GM12874 (cell line): ENCODE data around the gene OR51L1.

Source experiments
- TF ChIP-seq, protein P1 (sequence below): IDR thresholded peaks from 2 replicates; pipeline ENCODE4 v1.5.1; 2011; ENCODE audit warnings: low read depth, mild to moderate bottlenecking, control low read depth, low read length, moderate library complexity; ENCODE audit not compliant: insufficient read depth

The OR51L1 gene

DNA sequence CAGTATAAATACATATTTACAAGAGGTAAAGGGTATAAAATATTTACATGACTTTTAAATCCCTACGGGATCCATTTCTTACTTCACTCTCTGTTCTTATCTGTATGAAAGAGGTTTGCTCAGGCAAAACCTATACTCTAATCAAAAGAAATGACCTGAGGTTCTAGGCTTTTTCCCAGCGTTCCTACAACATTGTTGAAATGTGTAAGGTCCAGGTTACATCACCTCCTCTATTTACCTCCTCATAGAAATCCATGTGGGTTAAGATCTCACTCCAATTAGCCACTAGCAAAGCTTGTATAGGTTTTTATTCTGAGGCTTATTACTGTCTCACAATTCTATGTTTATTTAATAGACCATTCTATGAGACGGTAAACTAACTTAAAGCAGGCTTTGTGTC lies 12.0 kb upstream of the OR51L1 start:
- TF ChIP-seq, protein P1, sequence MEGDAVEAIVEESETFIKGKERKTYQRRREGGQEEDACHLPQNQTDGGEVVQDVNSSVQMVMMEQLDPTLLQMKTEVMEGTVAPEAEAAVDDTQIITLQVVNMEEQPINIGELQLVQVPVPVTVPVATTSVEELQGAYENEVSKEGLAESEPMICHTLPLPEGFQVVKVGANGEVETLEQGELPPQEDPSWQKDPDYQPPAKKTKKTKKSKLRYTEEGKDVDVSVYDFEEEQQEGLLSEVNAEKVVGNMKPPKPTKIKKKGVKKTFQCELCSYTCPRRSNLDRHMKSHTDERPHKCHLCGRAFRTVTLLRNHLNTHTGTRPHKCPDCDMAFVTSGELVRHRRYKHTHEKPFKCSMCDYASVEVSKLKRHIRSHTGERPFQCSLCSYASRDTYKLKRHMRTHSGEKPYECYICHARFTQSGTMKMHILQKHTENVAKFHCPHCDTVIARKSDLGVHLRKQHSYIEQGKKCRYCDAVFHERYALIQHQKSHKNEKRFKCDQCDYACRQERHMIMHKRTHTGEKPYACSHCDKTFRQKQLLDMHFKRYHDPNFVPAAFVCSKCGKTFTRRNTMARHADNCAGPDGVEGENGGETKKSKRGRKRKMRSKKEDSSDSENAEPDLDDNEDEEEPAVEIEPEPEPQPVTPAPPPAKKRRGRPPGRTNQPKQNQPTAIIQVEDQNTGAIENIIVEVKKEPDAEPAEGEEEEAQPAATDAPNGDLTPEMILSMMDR: no peak

DNA sequence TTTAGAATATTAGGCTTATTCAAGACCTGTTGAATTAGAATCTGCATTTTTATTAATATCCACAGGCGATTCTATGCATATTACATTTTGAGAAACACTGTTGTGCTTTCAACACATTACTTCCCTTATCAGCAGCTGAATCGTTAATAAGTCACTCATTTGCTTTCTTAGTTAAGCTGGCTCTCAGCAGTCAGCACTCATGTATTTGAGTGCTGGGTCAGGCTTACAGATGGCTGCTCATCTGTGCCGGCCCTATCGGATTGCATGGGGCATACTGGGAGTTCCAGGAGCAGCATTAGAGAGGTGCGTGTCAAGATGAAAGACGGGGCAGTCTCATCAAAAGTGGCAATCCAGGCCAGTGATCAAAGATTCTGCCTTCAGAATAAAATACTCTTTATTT lies 10.8 kb upstream of the OR51L1 start:
- TF ChIP-seq, protein P1: no peak

DNA sequence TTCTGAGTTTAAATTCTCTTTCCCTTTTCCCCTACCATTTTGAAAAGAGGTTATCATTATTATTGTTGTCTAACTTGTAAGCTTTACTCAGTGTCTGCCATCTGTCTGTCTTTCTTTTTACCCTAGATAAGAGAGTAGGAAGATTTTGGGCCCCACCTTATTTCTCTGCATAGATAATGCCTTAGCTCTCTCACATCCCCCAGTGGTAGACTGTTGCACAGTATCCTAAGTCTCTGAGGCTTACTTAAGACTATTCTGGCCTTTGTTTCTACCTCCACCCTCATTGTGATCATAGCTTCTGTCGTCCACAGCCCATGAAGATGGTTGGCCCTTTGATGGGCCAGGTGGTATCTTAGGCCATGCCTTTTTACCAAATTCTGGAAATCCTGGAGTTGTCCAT lies 3.6 kb upstream of the OR51L1 start:
- TF ChIP-seq, protein P1: peak; percentile 39; the same call in 1 of the 2 replicates

DNA sequence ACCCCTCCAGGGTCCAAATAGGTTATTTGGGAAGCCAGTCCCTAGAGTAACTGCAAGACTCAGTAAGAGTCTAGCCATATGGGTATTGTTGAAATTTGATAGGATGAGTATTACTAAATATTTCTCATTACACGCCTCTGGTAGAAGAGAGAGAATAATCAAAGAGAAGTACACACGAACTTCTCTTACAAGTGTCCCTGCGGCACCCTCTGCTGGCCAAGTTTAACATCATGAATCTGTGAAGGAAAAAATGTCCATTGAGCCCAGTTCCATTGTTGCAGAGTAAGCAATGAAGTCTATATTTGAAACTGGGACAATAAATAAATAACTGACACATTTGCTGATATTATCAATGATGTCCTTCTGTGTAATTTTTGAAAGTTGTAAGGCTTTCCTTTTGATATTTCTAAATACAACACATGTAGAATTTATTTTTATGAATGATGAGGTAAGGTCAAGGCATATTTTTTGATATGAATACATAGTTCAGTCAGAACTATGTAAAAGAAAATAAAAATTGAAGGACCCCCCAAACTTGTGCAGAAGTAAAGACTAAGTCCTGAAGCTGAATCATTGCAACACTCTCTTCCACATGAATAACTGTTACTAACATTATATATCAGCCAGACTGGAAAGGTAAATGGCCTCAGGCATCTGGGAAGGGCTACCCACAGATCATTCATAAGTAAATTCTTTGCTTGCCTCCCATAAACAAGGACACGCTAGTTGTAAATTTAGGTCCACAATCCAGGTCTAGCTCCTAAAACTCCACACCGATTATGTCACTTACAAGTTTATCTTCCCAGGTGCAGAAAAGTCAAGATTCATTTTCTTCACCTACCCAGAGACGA lies 10.0 kb downstream of the OR51L1 start:
- TF ChIP-seq, protein P1: peak; percentile 35; the same call in 1 of the 2 replicates

DNA sequence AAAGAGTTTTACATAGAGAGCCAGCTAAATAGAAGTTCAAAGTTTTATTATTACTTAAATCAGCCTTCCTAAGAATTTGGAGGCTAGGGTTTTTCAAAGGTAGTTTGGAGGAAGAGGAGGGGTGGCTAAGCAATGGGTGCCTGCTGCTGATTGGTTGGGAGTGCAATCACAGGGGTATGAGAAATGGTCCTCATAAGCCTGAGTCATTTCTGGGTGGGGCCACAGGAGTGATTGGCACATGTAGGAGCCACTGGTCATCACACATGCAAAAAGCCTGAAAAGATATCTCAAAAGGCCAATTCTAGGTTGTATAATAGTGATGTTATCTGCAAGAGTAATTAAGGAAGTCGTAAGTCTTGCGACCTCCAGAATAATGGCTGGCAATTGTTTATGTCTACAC lies 12.9 kb downstream of the OR51L1 start:
- TF ChIP-seq, protein P1: no peak

DNA sequence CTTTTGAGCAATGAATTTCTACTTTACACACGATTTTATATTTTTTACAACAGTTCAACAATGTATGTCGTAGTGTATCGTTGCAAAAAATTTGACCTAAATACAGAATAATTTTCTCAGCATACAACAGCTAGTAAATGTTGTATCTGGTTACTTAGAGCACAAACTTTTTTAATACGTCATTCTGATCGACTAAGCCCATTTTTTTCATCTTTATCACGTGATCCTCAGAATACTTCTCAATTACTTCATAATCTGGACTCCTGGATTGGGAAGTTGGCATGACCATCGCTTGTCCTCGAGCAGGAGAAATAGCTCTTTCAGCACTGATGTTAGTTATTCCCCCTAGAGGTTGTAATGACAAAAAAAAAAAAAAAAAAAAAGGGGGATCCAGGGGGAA lies 16.6 kb downstream of the OR51L1 start:
- TF ChIP-seq, protein P1: no peak

DNA sequence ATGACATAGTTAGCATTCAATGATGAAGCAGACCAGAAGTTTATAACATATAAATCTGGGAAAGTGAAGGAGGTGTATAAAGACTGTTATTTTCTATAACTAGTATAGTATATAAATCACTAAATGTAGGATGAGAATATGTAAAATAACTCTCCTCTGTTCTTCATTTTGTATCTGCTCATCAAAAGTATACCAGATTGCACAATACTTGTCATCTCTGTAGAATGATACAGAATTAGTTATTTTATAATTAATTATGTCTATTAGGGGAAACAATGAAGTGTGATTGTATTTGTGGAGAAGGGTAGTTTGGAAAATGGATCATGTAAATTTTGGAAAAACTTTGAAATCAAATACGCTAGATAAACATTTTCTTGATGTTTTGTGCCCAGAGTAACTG lies 18.4 kb downstream of the OR51L1 start:
- TF ChIP-seq, protein P1: no peak
